Mesothelial cell of epicardium (in vitro differentiated cells): ENCODE measurements around the gene ARHGAP40. TPM values are rescaled to one million over a fixed set of nuclear protein-coding genes. Genes with fewer than 3 reads are reported as not detected.

Source experiments
- DNase-seq, 2 experiments: peaks; one replicate each; pipeline ENCODE4 v3.0.0; 2021; ENCODE audit warnings: low spot score in 2 of 2; ENCODE audit not compliant: unreplicated experiment in 2 of 2
- H3K27ac Mint-ChIP-seq: 2 replicates; pipeline ENCODE4 v1.8.0; 2021; ENCODE audit warnings: mixed read lengths
- H3K27me3 Mint-ChIP-seq: 2 replicates; pipeline ENCODE4 v1.8.0; 2021; ENCODE audit warnings: low read depth, mixed read lengths
- H3K36me3 Mint-ChIP-seq: 2 replicates; pipeline ENCODE4 v1.8.0; 2021; ENCODE audit warnings: mixed read lengths
- H3K4me1 Mint-ChIP-seq: 2 replicates; pipeline ENCODE4 v1.8.0; 2021; ENCODE audit warnings: mixed read lengths
- H3K4me3 Mint-ChIP-seq: 2 replicates; pipeline ENCODE4 v1.8.0; 2021; ENCODE audit warnings: mild to moderate bottlenecking, moderate library complexity, mixed read lengths
- H3K9me3 Mint-ChIP-seq: 2 replicates; pipeline ENCODE4 v1.8.0; 2021; ENCODE audit warnings: mixed read lengths
- total RNA-seq: library from RNA; stranded (reverse); gene quantifications from 3 replicates; pipeline ENCODE4 v1.2.1, GENCODE V29; 2021
- TF ChIP-seq, protein P1 (sequence below): fragments of 200-600 bp; sonication (generic); IDR thresholded peaks from one replicate; pipeline ENCODE4 v1.5.0; 2021; ENCODE audit warnings: antibody characterized with exemption; ENCODE audit not compliant: unreplicated experiment

The ARHGAP40 gene
- total RNA-seq, 1 donor from 2014 or later, result 0.45 TPM

- Mint-ChIP-seq H3K9me3 (no peaks in the 10 kb centered on the region), H3K36me3 (no peaks in the 10 kb centered on the region), H3K27me3 (peaks cover 60% of the 10 kb centered on the region), H3K27ac (no peak overlapping the region), H3K4me3 (no peak overlapping the region), H3K4me1 (no peaks in the 10 kb centered on the region)
- TF ChIP-seq, protein P1, sequence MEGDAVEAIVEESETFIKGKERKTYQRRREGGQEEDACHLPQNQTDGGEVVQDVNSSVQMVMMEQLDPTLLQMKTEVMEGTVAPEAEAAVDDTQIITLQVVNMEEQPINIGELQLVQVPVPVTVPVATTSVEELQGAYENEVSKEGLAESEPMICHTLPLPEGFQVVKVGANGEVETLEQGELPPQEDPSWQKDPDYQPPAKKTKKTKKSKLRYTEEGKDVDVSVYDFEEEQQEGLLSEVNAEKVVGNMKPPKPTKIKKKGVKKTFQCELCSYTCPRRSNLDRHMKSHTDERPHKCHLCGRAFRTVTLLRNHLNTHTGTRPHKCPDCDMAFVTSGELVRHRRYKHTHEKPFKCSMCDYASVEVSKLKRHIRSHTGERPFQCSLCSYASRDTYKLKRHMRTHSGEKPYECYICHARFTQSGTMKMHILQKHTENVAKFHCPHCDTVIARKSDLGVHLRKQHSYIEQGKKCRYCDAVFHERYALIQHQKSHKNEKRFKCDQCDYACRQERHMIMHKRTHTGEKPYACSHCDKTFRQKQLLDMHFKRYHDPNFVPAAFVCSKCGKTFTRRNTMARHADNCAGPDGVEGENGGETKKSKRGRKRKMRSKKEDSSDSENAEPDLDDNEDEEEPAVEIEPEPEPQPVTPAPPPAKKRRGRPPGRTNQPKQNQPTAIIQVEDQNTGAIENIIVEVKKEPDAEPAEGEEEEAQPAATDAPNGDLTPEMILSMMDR, result no peak
- DNase-seq, result peak; percentile 54 to 68
Measured at GRCh38 chr20:38680500-38681306, 79.1 kb downstream of the ARHGAP40 start.

DNA sequence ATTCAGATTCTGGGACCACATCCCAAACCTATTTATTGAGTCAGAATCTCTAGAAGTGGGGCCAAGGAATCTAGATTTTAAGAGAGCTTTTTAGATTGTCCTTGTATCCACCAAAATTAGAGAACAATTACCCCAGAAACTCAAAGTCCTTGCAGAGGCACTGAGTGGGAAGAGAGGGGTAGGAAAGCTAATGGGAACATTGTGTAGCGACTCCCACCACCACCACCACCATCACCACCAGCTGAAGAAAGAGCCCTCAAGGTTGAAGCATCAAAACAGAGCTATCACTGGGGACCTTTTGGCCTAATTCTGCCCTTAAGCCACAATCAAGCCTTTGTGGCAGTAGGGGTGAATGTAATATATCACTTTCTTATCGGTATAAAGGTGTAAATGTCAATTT is 83.7 kb downstream of the ARHGAP40 start:
- Mint-ChIP-seq H3K9me3 (no peaks in the 10 kb centered on the region), H3K27ac (no peak overlapping the region), H3K36me3 (no peaks in the 10 kb centered on the region), H3K27me3 (peaks cover 50% of the 10 kb centered on the region), H3K4me3 (no peak overlapping the region), H3K4me1 (no peaks in the 10 kb centered on the region)
- TF ChIP-seq, protein P1, result no peak
- no peak for DNase-seq

- Mint-ChIP-seq H3K27ac (no peak overlapping the region), H3K4me1 (no peaks in the 10 kb centered on the region), H3K9me3 (no peaks in the 10 kb centered on the region), H3K4me3 (no peak overlapping the region), H3K36me3 (no peaks in the 10 kb centered on the region), H3K27me3 (peaks cover 50% of the 10 kb centered on the region)
- DNase-seq, result peak; percentile 55 to 88
- TF ChIP-seq, protein P1, result no peak
Measured at GRCh38 chr20:38685853-38686473, 84.4 kb downstream of the ARHGAP40 start.

- peaks cover 41% of the 10 kb centered on the region for H3K27me3 Mint-ChIP-seq
- DNase-seq, result peak; percentile 71 to 83
- no peak overlapping the region for H3K4me3 Mint-ChIP-seq
- H3K36me3 Mint-ChIP-seq, result no peaks in the 10 kb centered on the region
- no peak overlapping the region for H3K27ac Mint-ChIP-seq
- no peaks in the 10 kb centered on the region for H3K4me1 Mint-ChIP-seq
- TF ChIP-seq, protein P1, result no peak
- H3K9me3 Mint-ChIP-seq, result no peaks in the 10 kb centered on the region
Measured at GRCh38 chr20:38692436-38693411, 91.1 kb downstream of the ARHGAP40 start.

- Mint-ChIP-seq H3K4me1 (no peaks in the 10 kb centered on the region), H3K27ac (no peak overlapping the region), H3K27me3 (peaks cover 20% of the 10 kb centered on the region), H3K9me3 (no peaks in the 10 kb centered on the region), H3K36me3 (no peaks in the 10 kb centered on the region), H3K4me3 (no peak overlapping the region)
- DNase-seq, result no peak
- TF ChIP-seq, protein P1, result no peak
Measured at GRCh38 chr20:38697306-38697705, 95.7 kb downstream of the ARHGAP40 start.
